ENCODE results near the gene DCK.

GRCh38 chr4:70958681-70959080 is 34.8 kb upstream of the DCK start:
- no peak for TF ChIP-seq CTCF (IDR thresholded peaks at IDR 0.05 in 4 of 5, conservative IDR thresholded peaks at IDR 0.05 in 1 of 5)
- no peak for TF ChIP-seq POLR2A (IDR thresholded peaks at IDR 0.05)
